ENCODE data around the gene MARCHF3. TPM values are rescaled to one million over a fixed set of nuclear protein-coding genes. Genes with fewer than 3 reads are reported as not detected.

MARCHF3 gene
- polyA plus RNA-seq, 1 donor from 2014 or later, result 3.9 TPM

DNA sequence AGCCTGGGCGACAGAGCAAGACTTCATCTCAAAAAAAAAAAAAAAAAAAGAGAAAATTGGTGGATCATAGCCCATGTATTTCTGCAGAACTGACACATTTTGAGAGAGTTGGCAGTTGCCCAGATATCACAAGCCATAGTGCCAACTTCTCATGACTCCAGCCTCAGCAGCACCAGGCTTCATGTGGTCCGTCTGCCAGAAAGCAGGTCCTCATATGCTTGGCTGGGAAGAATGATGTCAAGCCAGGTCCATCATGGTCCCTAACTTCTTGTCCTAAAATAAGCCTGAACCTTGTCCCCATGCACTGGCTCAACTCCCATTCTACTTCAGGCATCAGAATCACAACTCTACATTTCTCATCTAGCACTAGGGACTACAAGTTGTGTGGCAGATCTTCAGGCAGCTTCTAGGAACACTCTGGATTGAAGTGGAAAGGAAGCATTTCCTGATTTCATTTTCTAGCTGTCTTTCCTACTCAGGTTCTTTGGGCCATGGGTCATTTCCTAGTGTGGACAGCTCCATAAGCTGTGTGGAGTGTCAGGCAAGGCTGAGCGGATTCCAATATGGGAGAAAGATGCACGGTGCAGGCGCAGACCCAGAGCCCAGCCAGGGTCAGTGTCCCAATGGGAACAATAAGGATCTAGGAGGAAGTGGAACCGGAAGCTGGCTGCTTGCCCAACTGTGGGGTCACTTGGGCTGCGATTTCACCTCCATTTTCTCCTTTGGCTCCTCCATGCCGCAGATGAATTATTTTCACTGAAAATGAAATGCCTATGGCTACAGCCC is 163.3 kb downstream of the MARCHF3 start:
- Histone ChIP-seq H3K27me3 (ENCODE audit: insufficient read depth, low read depth, low read length) (no peaks in the 10 kb centered on the region), H3K4me2 (ENCODE audit: low read length) (no peak overlapping the region), H3K9me2 (ENCODE audit: insufficient read depth, low read length) (no peaks in the 10 kb centered on the region), H3K9ac (ENCODE audit: low read length) (no peak overlapping the region), H4K20me1 (ENCODE audit: insufficient read depth) (no peaks in the 10 kb centered on the region), H3K9me3 (ENCODE audit: low read length) (no peaks in the 10 kb centered on the region), H3K79me2 (replicated peaks; ENCODE audit: insufficient read depth, low read length) (no peaks in the 10 kb centered on the region), H3F3A (ENCODE audit: insufficient read depth, low read length, poor library complexity, severe bottlenecking) (peaks cover 3% of the 10 kb centered on the region), H3K36me3 (ENCODE audit: insufficient read depth, low read length) (no peaks in the 10 kb centered on the region), H3K27ac (ENCODE audit: low read length) (no peak overlapping the region), H3K4me3 (ENCODE audit: low read length) (no peak overlapping the region), H2AFZ (ENCODE audit: low read depth, low read length) (no peak overlapping the region)
- TF ChIP-seq SMC3 (conservative IDR thresholded peaks at IDR 0.05; ENCODE audit: poor library complexity) (no peak), EP300 (conservative IDR thresholded peaks at IDR 0.05; ENCODE audit: poor library complexity, severe bottlenecking) (no peak), RAD21 (conservative IDR thresholded peaks at IDR 0.05) (no peak), POLR2AphosphoS5 (IDR thresholded peaks at IDR 0.05) (no peak), TAF1 (IDR thresholded peaks at IDR 0.05; ENCODE audit: low read depth) (no peak), EZH2 (IDR thresholded peaks at IDR 0.05; ENCODE audit: borderline replicate concordance, insufficient read depth, low read length, poor library complexity, severe bottlenecking) (no peak), MXI1 (conservative IDR thresholded peaks at IDR 0.05; ENCODE audit: poor library complexity, severe bottlenecking) (no peak)
- TF ChIP-seq, protein P1, sequence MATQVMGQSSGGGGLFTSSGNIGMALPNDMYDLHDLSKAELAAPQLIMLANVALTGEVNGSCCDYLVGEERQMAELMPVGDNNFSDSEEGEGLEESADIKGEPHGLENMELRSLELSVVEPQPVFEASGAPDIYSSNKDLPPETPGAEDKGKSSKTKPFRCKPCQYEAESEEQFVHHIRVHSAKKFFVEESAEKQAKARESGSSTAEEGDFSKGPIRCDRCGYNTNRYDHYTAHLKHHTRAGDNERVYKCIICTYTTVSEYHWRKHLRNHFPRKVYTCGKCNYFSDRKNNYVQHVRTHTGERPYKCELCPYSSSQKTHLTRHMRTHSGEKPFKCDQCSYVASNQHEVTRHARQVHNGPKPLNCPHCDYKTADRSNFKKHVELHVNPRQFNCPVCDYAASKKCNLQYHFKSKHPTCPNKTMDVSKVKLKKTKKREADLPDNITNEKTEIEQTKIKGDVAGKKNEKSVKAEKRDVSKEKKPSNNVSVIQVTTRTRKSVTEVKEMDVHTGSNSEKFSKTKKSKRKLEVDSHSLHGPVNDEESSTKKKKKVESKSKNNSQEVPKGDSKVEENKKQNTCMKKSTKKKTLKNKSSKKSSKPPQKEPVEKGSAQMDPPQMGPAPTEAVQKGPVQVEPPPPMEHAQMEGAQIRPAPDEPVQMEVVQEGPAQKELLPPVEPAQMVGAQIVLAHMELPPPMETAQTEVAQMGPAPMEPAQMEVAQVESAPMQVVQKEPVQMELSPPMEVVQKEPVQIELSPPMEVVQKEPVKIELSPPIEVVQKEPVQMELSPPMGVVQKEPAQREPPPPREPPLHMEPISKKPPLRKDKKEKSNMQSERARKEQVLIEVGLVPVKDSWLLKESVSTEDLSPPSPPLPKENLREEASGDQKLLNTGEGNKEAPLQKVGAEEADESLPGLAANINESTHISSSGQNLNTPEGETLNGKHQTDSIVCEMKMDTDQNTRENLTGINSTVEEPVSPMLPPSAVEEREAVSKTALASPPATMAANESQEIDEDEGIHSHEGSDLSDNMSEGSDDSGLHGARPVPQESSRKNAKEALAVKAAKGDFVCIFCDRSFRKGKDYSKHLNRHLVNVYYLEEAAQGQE (IDR thresholded peaks at IDR 0.05; ENCODE audit: borderline replicate concordance), result no peak
- TF ChIP-seq, protein P2, sequence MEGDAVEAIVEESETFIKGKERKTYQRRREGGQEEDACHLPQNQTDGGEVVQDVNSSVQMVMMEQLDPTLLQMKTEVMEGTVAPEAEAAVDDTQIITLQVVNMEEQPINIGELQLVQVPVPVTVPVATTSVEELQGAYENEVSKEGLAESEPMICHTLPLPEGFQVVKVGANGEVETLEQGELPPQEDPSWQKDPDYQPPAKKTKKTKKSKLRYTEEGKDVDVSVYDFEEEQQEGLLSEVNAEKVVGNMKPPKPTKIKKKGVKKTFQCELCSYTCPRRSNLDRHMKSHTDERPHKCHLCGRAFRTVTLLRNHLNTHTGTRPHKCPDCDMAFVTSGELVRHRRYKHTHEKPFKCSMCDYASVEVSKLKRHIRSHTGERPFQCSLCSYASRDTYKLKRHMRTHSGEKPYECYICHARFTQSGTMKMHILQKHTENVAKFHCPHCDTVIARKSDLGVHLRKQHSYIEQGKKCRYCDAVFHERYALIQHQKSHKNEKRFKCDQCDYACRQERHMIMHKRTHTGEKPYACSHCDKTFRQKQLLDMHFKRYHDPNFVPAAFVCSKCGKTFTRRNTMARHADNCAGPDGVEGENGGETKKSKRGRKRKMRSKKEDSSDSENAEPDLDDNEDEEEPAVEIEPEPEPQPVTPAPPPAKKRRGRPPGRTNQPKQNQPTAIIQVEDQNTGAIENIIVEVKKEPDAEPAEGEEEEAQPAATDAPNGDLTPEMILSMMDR (IDR thresholded peaks at IDR 0.05; ENCODE audit: poor library complexity, severe bottlenecking), result no peak

DNA sequence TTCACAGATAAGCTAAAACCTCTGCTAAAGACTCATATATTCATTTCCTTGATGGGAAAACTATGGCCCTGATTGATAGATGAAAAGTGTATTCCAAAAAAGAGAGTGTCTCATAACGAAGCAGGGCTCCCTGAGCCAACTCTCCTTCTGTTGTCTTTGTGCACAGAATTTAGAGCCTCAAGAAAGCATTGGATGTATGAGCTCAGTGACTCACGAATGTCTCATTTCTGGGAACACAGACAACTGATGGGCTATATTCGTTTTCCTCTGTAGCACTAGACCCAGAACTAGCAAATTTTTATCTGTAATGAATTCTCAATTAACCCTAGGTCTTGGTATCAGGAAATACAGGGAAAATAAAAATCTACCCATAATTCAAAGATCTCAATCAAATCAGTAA is 165.1 kb downstream of the MARCHF3 start:
- Histone ChIP-seq H4K20me1 (ENCODE audit: insufficient read depth) (no peaks in the 10 kb centered on the region), H3K27me3 (ENCODE audit: insufficient read depth, low read depth, low read length) (no peaks in the 10 kb centered on the region)

More for the DNA sequence above, 165.1 kb downstream of the MARCHF3 start:
- no peak overlapping the region for H3K4me3 ChIP-seq (ENCODE audit: low read length)
- no peaks in the 10 kb centered on the region for H3K36me3 ChIP-seq (ENCODE audit: insufficient read depth, low read length)
- H3K9me3 ChIP-seq (ENCODE audit: low read length), result no peaks in the 10 kb centered on the region
- peaks cover 3% of the 10 kb centered on the region for H3F3A ChIP-seq (ENCODE audit: insufficient read depth, low read length, poor library complexity, severe bottlenecking)
- no peak overlapping the region for H2AFZ ChIP-seq (ENCODE audit: low read depth, low read length)
- H3K27ac ChIP-seq (ENCODE audit: low read length), result no peak overlapping the region
- TF ChIP-seq MXI1 (conservative IDR thresholded peaks at IDR 0.05; ENCODE audit: poor library complexity, severe bottlenecking) (no peak), POLR2AphosphoS5 (IDR thresholded peaks at IDR 0.05) (no peak)
- TF ChIP-seq, protein P2 (IDR thresholded peaks at IDR 0.05; ENCODE audit: poor library complexity, severe bottlenecking), result no peak
- TF ChIP-seq, protein P1 (IDR thresholded peaks at IDR 0.05; ENCODE audit: borderline replicate concordance), result no peak
- H3K9ac ChIP-seq (ENCODE audit: low read length), result no peak overlapping the region
- no peaks in the 10 kb centered on the region for H3K79me2 ChIP-seq (replicated peaks; ENCODE audit: insufficient read depth, low read length)
- no peak overlapping the region for H3K4me2 ChIP-seq (ENCODE audit: low read length)
- no peaks in the 10 kb centered on the region for H3K9me2 ChIP-seq (ENCODE audit: insufficient read depth, low read length)

Measured in neural cell (in vitro differentiated cells).